Hepatocyte (in vitro differentiated cells): ENCODE measurements around the gene EHD2. TPM values are rescaled to one million over a fixed set of nuclear protein-coding genes. Genes with fewer than 3 reads are reported as not detected.

Source experiments
- DNase-seq: peaks from one replicate; pipeline ENCODE4 v3.0.0-alpha.2; 2016; ENCODE audit warnings: low spot score
- H2AFZ ChIP-seq: fragments of 200-600 bp; sonication (generic); 2 replicates; pipeline ENCODE4 v1.6.0; 2016; ENCODE audit warnings: antibody characterized with exemption, mild to moderate bottlenecking
- H3K27ac ChIP-seq: fragments of 200-600 bp; sonication (generic); 2 replicates; pipeline ENCODE4 v1.5.1; 2016; ENCODE audit warnings: mild to moderate bottlenecking
- H3K27me3 ChIP-seq: fragments of 200-600 bp; sonication (generic); 2 replicates; pipeline ENCODE4 v1.6.1; 2016
- H3K36me3 ChIP-seq: fragments of 200-600 bp; sonication (generic); replicated peaks from 2 replicates; pipeline ENCODE4 v1.5.1; 2016; ENCODE audit warnings: low read depth; ENCODE audit not compliant: insufficient read depth
- H3K4me1 ChIP-seq: fragments of 200-600 bp; sonication (generic); 2 replicates; pipeline ENCODE4 v1.5.1; 2016; ENCODE audit warnings: mild to moderate bottlenecking, moderate library complexity; ENCODE audit not compliant: insufficient read depth
- H3K4me2 ChIP-seq: fragments of 200-600 bp; sonication (generic); 2 replicates; pipeline ENCODE4 v1.6.0; 2016
- H3K4me3 ChIP-seq: fragments of 200-600 bp; sonication (generic); 2 replicates; pipeline ENCODE4 v1.5.1; 2016; ENCODE audit warnings: mild to moderate bottlenecking
- H3K79me2 ChIP-seq: fragments of 200-600 bp; sonication (generic); 2 replicates; pipeline ENCODE4 v1.6.0; 2017; ENCODE audit warnings: mild to moderate bottlenecking
- H3K9me2 ChIP-seq: fragments of 200-600 bp; sonication (generic); replicated peaks from 2 replicates; pipeline ENCODE4 v1.6.0; 2017; ENCODE audit warnings: mild to moderate bottlenecking; ENCODE audit not compliant: insufficient read depth
- H3K9me3 ChIP-seq: fragments of 200-600 bp; sonication (generic); 2 replicates; pipeline ENCODE4 v1.5.1; 2016; ENCODE audit warnings: low read depth, mild to moderate bottlenecking
- H4K20me1 ChIP-seq: fragments of 200-600 bp; sonication (generic); 2 replicates; pipeline ENCODE4 v1.6.0; 2016; ENCODE audit warnings: mild to moderate bottlenecking; ENCODE audit not compliant: insufficient read depth, poor library complexity, severe bottlenecking
- EZH2 ChIP-seq: fragments of 200-600 bp; sonication (generic); IDR thresholded peaks from 2 replicates; pipeline ENCODE4 v1.6.1; 2016; ENCODE audit warnings: antibody characterized with exemption, mild to moderate bottlenecking, borderline replicate concordance
- EZH2phosphoT487 ChIP-seq: fragments of 200-600 bp; sonication (generic); IDR thresholded peaks from one replicate; pipeline ENCODE4 v1.6.1; 2018; ENCODE audit warnings: antibody characterized with exemption, mild to moderate bottlenecking, low read depth, moderate library complexity; ENCODE audit not compliant: unreplicated experiment, severe bottlenecking
- WGBS: methylation state at CpG from one replicate; pipeline ENCODE4 v1.1.6; 2016; ENCODE audit warnings: low lambda C conversion rate; ENCODE audit errors: missing lambda C conversion rate; 5-methylcytosine and 5-hydroxymethylcytosine counted together
- polyA plus RNA-seq: library from polyadenylated mRNA; unstranded; fragments of >200 nt; fragmentation: Nextera tagmentation; extraction: Ambion mirVana; gene quantifications from 2 replicates; pipeline ENCODE4 v1.2.1, GENCODE V29; 2016
- total RNA-seq: library from RNA; depleted of rRNA; stranded (reverse); fragments of >200 nt; gene quantifications from 2 replicates; pipeline ENCODE4 v1.2.3, GENCODE V29; 2014
- TF ChIP-seq, protein P1 (sequence below): fragments of 200-600 bp; sonication (generic); IDR thresholded peaks from 2 replicates; pipeline ENCODE4 v1.5.1; 2016; ENCODE audit warnings: antibody characterized with exemption, mild to moderate bottlenecking; ENCODE audit not compliant: poor library complexity

Gene EHD2
- total and polyA plus RNA-seq, 2 experiments from 2014 or later = 20.8 to 120 TPM

DNA sequence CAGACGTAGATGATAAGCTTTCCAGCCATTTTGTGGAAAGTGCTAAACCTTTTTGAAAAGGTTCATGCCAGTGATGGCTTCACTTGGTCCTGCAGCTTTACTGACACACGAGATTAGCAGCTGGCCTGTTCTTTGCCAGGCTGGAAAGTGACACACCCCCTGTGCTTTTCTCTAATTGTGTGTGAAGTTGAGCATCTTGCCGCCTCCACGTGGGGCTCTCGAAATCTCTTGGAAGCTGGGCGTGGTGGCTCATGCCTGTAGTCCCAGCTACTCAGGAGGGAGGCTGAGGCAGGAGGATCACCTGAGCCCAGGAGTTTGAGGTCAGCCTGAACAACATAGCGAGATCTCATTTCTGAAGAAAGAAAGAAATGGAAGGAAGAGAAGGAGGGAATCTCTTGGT is 25.3 kb upstream of the EHD2 start:
- TF ChIP-seq, protein P1, sequence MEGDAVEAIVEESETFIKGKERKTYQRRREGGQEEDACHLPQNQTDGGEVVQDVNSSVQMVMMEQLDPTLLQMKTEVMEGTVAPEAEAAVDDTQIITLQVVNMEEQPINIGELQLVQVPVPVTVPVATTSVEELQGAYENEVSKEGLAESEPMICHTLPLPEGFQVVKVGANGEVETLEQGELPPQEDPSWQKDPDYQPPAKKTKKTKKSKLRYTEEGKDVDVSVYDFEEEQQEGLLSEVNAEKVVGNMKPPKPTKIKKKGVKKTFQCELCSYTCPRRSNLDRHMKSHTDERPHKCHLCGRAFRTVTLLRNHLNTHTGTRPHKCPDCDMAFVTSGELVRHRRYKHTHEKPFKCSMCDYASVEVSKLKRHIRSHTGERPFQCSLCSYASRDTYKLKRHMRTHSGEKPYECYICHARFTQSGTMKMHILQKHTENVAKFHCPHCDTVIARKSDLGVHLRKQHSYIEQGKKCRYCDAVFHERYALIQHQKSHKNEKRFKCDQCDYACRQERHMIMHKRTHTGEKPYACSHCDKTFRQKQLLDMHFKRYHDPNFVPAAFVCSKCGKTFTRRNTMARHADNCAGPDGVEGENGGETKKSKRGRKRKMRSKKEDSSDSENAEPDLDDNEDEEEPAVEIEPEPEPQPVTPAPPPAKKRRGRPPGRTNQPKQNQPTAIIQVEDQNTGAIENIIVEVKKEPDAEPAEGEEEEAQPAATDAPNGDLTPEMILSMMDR = no peak
- TF ChIP-seq EZH2 = no peak
- no peak for TF ChIP-seq EZH2phosphoT487

DNA sequence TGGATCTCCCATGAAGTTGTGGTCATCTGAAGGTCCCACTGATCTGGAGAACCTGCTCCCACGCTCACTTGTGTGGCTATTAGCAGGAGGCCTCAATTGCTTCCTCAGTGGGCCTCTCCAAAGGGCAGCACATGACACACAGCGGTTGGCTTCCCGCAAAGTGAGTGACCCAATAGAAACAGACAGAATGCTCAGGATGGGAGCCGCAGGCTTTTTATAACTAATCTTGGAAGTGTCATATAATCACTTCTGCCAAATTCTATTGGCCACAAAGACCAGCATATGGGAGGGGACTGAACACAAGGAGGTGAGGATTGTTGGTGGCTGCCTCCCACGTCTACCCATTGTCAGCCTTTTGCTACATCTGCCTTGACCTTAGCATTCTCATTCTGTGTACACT is 22.1 kb upstream of the EHD2 start:
- no peak overlapping the region for H3K4me3 ChIP-seq
- peaks cover 3% of the 10 kb centered on the region for H4K20me1 ChIP-seq
- TF ChIP-seq, protein P1 = no peak
- no peak for TF ChIP-seq EZH2phosphoT487
- no peak for TF ChIP-seq EZH2
- no peaks in the 10 kb centered on the region for H3K9me3 ChIP-seq
- 98% methylated on average over 5 of the region's 5 CpGs for WGBS
- H3K79me2 ChIP-seq = peaks cover 4% of the 10 kb centered on the region
- H2AFZ ChIP-seq = no peak overlapping the region
- H3K36me3 ChIP-seq = no peaks in the 10 kb centered on the region
- no peak for DNase-seq
- no peaks in the 10 kb centered on the region for H3K9me2 ChIP-seq
- no peak overlapping the region for H3K27ac ChIP-seq
- H3K4me1 ChIP-seq = no peaks in the 10 kb centered on the region
- H3K4me2 ChIP-seq = no peak overlapping the region
- no peaks in the 10 kb centered on the region for H3K27me3 ChIP-seq

More for the DNA sequence above, 25.3 kb upstream of the EHD2 start:
- no peak overlapping the region for H3K4me3 ChIP-seq
- no peaks in the 10 kb centered on the region for H3K36me3 ChIP-seq
- no peaks in the 10 kb centered on the region for H3K9me2 ChIP-seq
- H3K9me3 ChIP-seq = no peaks in the 10 kb centered on the region
- H3K27ac ChIP-seq = no peak overlapping the region
- H4K20me1 ChIP-seq = peaks cover 3% of the 10 kb centered on the region
- no peak overlapping the region for H3K4me2 ChIP-seq
- H3K79me2 ChIP-seq = peaks cover 4% of the 10 kb centered on the region
- no peak overlapping the region for H2AFZ ChIP-seq
- 90% methylated on average over 7 of the region's 7 CpGs for WGBS
- H3K4me1 ChIP-seq = no peaks in the 10 kb centered on the region
- no peaks in the 10 kb centered on the region for H3K27me3 ChIP-seq
- DNase-seq = no peak

DNA sequence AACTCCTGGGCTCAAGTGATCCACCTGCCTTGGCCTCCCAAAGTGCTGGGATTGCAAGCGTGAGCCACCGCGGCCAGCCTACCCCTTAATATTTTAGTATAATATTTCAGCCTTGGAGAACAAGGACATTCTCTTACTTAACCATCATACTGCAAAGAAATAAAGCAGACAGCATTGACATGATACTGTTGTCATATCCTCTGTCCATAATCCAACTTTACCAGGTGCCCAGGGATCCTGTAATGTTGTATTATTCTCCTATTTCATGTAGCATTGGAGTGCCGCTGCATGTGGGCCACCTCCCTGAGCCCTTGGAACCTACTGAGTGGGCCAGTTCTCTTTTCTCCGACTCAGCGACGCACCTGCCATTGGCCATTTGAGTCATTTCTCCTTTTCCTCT is 21.4 kb upstream of the EHD2 start:
- H3K9me2 ChIP-seq = no peaks in the 10 kb centered on the region
- H2AFZ ChIP-seq = no peak overlapping the region
- H3K4me3 ChIP-seq = no peak overlapping the region
- no peak for DNase-seq
- no peak overlapping the region for H3K4me2 ChIP-seq
- H3K36me3 ChIP-seq = no peaks in the 10 kb centered on the region
- H3K27me3 ChIP-seq = no peaks in the 10 kb centered on the region
- H4K20me1 ChIP-seq = peaks cover 3% of the 10 kb centered on the region
- WGBS = 83% methylated on average over 7 of the region's 7 CpGs
- TF ChIP-seq EZH2phosphoT487 (no peak), EZH2 (no peak)
- TF ChIP-seq, protein P1 = no peak
- H3K9me3 ChIP-seq = no peaks in the 10 kb centered on the region
- H3K4me1 ChIP-seq = no peaks in the 10 kb centered on the region
- H3K27ac ChIP-seq = no peak overlapping the region
- H3K79me2 ChIP-seq = peaks cover 3% of the 10 kb centered on the region

DNA sequence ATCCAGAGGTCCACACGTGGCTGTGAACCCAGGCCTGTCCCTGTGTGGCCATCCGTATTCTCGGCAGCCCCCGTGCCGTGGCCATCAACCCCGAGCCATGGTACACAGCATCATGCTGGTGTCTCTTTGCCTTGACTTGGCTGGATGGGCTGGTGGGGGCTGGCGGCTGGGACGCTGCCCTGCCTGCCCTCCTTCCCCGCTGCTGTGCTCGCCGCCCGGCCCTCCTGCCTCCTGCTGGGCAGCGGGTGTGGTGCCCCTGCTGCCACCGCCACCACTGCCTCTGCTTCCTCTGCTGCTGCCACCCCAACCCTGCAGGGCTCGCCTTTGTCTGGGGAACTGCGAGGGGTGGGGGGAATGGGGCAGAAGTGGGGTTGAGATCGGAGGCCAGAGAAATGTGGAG is 19.7 kb upstream of the EHD2 start:
- Histone ChIP-seq H3K9me3 (no peaks in the 10 kb centered on the region), H3K27ac (no peak overlapping the region), H3K27me3 (no peaks in the 10 kb centered on the region), H3K4me2 (no peak overlapping the region), H3K9me2 (no peaks in the 10 kb centered on the region), H3K4me1 (no peaks in the 10 kb centered on the region), H3K79me2 (peaks cover 2% of the 10 kb centered on the region), H3K36me3 (no peaks in the 10 kb centered on the region), H4K20me1 (peaks cover 3% of the 10 kb centered on the region), H3K4me3 (no peak overlapping the region), H2AFZ (no peak overlapping the region)
- WGBS = 95% methylated on average over 12 of the region's 17 CpGs
- DNase-seq = no peak
- no peak for TF ChIP-seq EZH2
- TF ChIP-seq, protein P1 = no peak
- TF ChIP-seq EZH2phosphoT487 = no peak
